AG20443 (cell line): ENCODE data around the gene LMTK2.
"Not testable (repeated sequence)": the region's sequence is repeated elsewhere in the genome, so short reads cannot be mapped to it uniquely, and the experiment has no call there.

Experiments
- DNase-seq: peaks from one replicate; pipeline ENCODE4 v3.0.0; 2012; ENCODE audit warnings: low spot score, mixed read lengths

The LMTK2 gene

GRCh38 chr7:98105942-98106544, 619 bp upstream of the LMTK2 start:
- DNase-seq = no peak

- peak; percentile 28 for DNase-seq
Measured at GRCh38 chr7:98107313-98107721, 655 bp downstream of the LMTK2 start.

- no peak for DNase-seq
Measured at GRCh38 chr7:98110249-98111022, 3.8 kb downstream of the LMTK2 start.

- DNase-seq = no peak
Measured at GRCh38 chr7:98112077-98112476, 5.4 kb downstream of the LMTK2 start.

- DNase-seq = no peak
Measured at GRCh38 chr7:98115746-98116525, 9.3 kb downstream of the LMTK2 start.

- DNase-seq = no peak
Measured at GRCh38 chr7:98116656-98117461, 10.2 kb downstream of the LMTK2 start.

GRCh38 chr7:98119256-98119918, 12.7 kb downstream of the LMTK2 start:
- peak; percentile 78 for DNase-seq

GRCh38 chr7:98120559-98120958, 13.9 kb downstream of the LMTK2 start:
- DNase-seq = no peak

GRCh38 chr7:98121388-98121787, 14.7 kb downstream of the LMTK2 start:
- not testable (repeated sequence) for DNase-seq

- no peak for DNase-seq
Measured at GRCh38 chr7:98123365-98123696, 16.7 kb downstream of the LMTK2 start.

GRCh38 chr7:98125759-98126158, 19.1 kb downstream of the LMTK2 start:
- DNase-seq = no peak

- no peak for DNase-seq
Measured at GRCh38 chr7:98126311-98127142, 19.9 kb downstream of the LMTK2 start.

GRCh38 chr7:98128346-98128745, 21.7 kb downstream of the LMTK2 start:
- DNase-seq = no peak

GRCh38 chr7:98130959-98131358, 24.3 kb downstream of the LMTK2 start:
- no peak for DNase-seq

GRCh38 chr7:98133181-98133580, 26.5 kb downstream of the LMTK2 start:
- no peak for DNase-seq

- DNase-seq = peak; percentile 18
Measured at GRCh38 chr7:98133621-98134303, 27.1 kb downstream of the LMTK2 start.

GRCh38 chr7:98134420-98135228, 28.0 kb downstream of the LMTK2 start:
- no peak for DNase-seq

GRCh38 chr7:98135984-98136383, 29.3 kb downstream of the LMTK2 start:
- no peak for DNase-seq

- DNase-seq = no peak
Measured at GRCh38 chr7:98136423-98136822, 29.8 kb downstream of the LMTK2 start.
